ENCODE measurements around the gene MYOCD.

The MYOCD gene

GRCh38 chr17:12814718-12815117, 149.0 kb downstream of the MYOCD start:
- H4K20me1 ChIP-seq (ENCODE audit: insufficient read depth, low read length) = no peaks in the 10 kb centered on the region
- H3K4me3 ChIP-seq (ENCODE audit: low read depth, low read length, poor library complexity, severe bottlenecking) = no peak overlapping the region
- H3K4me2 ChIP-seq (ENCODE audit: low read length) = 0 out of 2 replicates have a peak overlapping the region, but pooled peaks have one; percentile 44
- H3F3A ChIP-seq (ENCODE audit: insufficient read depth, low read length) = no peaks in the 10 kb centered on the region
- no peak overlapping the region for H2AFZ ChIP-seq (ENCODE audit: low read length)
- peaks cover 36% of the 10 kb centered on the region for H3K4me1 ChIP-seq (ENCODE audit: insufficient read depth, low read length, severe bottlenecking)
- peak overlapping the region; percentile 29; the same call in 1 of the 2 replicates for H3K9ac ChIP-seq (ENCODE audit: low read length)
- H3K36me3 ChIP-seq (ENCODE audit: insufficient read depth, low read length) = no peaks in the 10 kb centered on the region
- TF ChIP-seq, protein P1, sequence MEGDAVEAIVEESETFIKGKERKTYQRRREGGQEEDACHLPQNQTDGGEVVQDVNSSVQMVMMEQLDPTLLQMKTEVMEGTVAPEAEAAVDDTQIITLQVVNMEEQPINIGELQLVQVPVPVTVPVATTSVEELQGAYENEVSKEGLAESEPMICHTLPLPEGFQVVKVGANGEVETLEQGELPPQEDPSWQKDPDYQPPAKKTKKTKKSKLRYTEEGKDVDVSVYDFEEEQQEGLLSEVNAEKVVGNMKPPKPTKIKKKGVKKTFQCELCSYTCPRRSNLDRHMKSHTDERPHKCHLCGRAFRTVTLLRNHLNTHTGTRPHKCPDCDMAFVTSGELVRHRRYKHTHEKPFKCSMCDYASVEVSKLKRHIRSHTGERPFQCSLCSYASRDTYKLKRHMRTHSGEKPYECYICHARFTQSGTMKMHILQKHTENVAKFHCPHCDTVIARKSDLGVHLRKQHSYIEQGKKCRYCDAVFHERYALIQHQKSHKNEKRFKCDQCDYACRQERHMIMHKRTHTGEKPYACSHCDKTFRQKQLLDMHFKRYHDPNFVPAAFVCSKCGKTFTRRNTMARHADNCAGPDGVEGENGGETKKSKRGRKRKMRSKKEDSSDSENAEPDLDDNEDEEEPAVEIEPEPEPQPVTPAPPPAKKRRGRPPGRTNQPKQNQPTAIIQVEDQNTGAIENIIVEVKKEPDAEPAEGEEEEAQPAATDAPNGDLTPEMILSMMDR (IDR thresholded peaks at IDR 0.05; ENCODE audit: low read length) = no peak
- no peak for TF ChIP-seq EZH2 (IDR thresholded peaks at IDR 0.05; ENCODE audit: borderline replicate concordance, low read length)
- H3K79me2 ChIP-seq (ENCODE audit: insufficient read depth, low read length) = no peaks in the 10 kb centered on the region
- H3K9me2 ChIP-seq (ENCODE audit: low read depth, low read length) = no peaks in the 10 kb centered on the region
- peak overlapping the region; percentile 86 for H3K27ac ChIP-seq (ENCODE audit: low read depth, low read length, poor library complexity, severe bottlenecking)
- no peaks in the 10 kb centered on the region for H3K9me3 ChIP-seq (ENCODE audit: low read length)
- H3K27me3 ChIP-seq (ENCODE audit: insufficient read depth, low read length) = no peaks in the 10 kb centered on the region

GRCh38 chr17:12815642-12816141, 150.0 kb downstream of the MYOCD start:
- H3K27ac ChIP-seq (ENCODE audit: low read depth, low read length, poor library complexity, severe bottlenecking) = peak overlapping the region; percentile 86
- H3K4me2 ChIP-seq (ENCODE audit: low read length) = peak overlapping the region; percentile 44
- H3K79me2 ChIP-seq (ENCODE audit: insufficient read depth, low read length) = no peaks in the 10 kb centered on the region
- H3K27me3 ChIP-seq (ENCODE audit: insufficient read depth, low read length) = no peaks in the 10 kb centered on the region
- no peaks in the 10 kb centered on the region for H3K9me2 ChIP-seq (ENCODE audit: low read depth, low read length)
- peak overlapping the region; percentile 1; the same call in 1 of the 2 replicates for H3K9ac ChIP-seq (ENCODE audit: low read length)
- H3F3A ChIP-seq (ENCODE audit: insufficient read depth, low read length) = no peaks in the 10 kb centered on the region
- H3K4me1 ChIP-seq (ENCODE audit: insufficient read depth, low read length, severe bottlenecking) = peaks cover 36% of the 10 kb centered on the region
- no peaks in the 10 kb centered on the region for H3K9me3 ChIP-seq (ENCODE audit: low read length)
- no peaks in the 10 kb centered on the region for H3K36me3 ChIP-seq (ENCODE audit: insufficient read depth, low read length)
- H2AFZ ChIP-seq (ENCODE audit: low read length) = no peak overlapping the region
- no peaks in the 10 kb centered on the region for H4K20me1 ChIP-seq (ENCODE audit: insufficient read depth, low read length)
- TF ChIP-seq, protein P1 (IDR thresholded peaks at IDR 0.05; ENCODE audit: low read length) = no peak
- TF ChIP-seq EZH2 (IDR thresholded peaks at IDR 0.05; ENCODE audit: borderline replicate concordance, low read length) = no peak
- no peak overlapping the region for H3K4me3 ChIP-seq (ENCODE audit: low read depth, low read length, poor library complexity, severe bottlenecking)

Measured in OCI-LY1 (cell line).